IMR-90 (cell line): Measurements from ENCODE around the gene SMIM41. TPM values are rescaled to one million over a fixed set of nuclear protein-coding genes. Genes with fewer than 3 reads are reported as not detected.

Experiments used
- ELK1 ChIP-seq: fragments of 150-350 bp; IDR thresholded peaks from 2 replicates; pipeline ENCODE4 v1.6.1; 2016; ENCODE audit warnings: low read depth, mild to moderate bottlenecking, low read length, moderate library complexity, borderline replicate concordance
- MAFK ChIP-seq: IDR thresholded peaks from 2 replicates; pipeline ENCODE4 v1.6.1; 2012; ENCODE audit warnings: low read depth, low read length, improper control_type of control experiment
- RAD21 ChIP-seq: IDR thresholded peaks from 2 replicates; pipeline ENCODE4 v1.6.1; 2012; ENCODE audit warnings: low read length, improper control_type of control experiment
- RCOR1 ChIP-seq: IDR thresholded peaks from 2 replicates; pipeline ENCODE4 v1.6.1; 2012; ENCODE audit warnings: mild to moderate bottlenecking, low read length, improper control_type of control experiment; ENCODE audit not compliant: insufficient replicate concordance
- RFX5 ChIP-seq: IDR thresholded peaks from 2 replicates; pipeline ENCODE4 v1.8.0; 2012; ENCODE audit warnings: low read depth, mild to moderate bottlenecking, low read length, moderate library complexity
- polyA plus RNA-seq, 3 experiments: library from polyadenylated mRNA; depleted of rRNA; stranded (reverse); fragments of >200 nt; gene quantifications; 2 replicates each; pipeline ENCODE4 v1.2.3, GENCODE V29; 2012; ENCODE audit warnings: low replicate concordance in 1 of 3
- total RNA-seq: library from RNA; depleted of rRNA; stranded (reverse); fragments of >200 nt; gene quantifications from 2 replicates; pipeline ENCODE4 v1.2.3, GENCODE V29; 2012

SMIM41 gene
- total and polyA plus RNA-seq, 2 of the 4 experiments (the other 2 are of a cell fraction): not detected

DNA sequence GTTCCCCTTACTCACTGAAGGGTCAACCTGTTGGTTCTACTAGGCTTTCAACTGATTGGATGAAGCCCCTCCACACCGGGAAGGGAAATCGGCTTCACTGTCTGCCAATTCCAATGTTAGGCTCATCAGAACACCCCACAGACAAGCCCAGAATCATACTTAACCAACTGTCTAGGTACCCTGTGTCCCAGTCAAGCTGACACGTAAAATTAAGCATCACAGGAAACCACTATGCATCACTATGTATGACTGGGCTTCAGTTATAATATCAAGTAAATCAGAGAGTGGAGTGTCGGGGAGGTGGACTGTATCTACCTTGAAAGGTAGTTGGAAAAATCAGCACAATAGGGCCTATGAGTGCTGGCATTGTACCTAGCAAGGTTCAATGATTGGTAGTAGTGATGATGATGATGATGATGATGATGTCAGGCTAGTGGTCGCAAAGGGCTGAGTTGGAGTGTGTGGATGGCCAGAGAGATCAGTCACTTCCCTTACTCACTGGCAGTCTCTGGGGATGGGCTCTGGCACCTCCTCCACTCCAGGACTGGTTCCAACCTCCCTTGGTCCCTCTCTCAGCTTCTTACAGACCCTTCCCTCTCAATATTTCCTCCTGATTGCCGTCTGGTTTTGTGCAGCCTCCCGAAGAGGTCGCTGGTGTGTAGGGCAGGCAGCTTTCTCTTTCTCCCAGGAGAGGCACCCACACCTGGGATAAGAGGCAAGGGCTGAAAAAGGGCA, 13.0 kb upstream of the SMIM41 start (continued):
- TF ChIP-seq RFX5 (no peak), ELK1 (no peak), RAD21 (no peak), MAFK (no peak), RCOR1 (no peak)
